Activated gamma-delta T cell (primary cell): ENCODE measurements around the gene MIF.
"Not testable (repeated sequence)": the region's sequence is repeated elsewhere in the genome, so short reads cannot be mapped to it uniquely, and the experiment has no call there.

Experiments used
- DNase-seq: peaks from one replicate; lab custom pipeline; 2025; lab: John Stamatoyannopoulos, UW
- total RNA-seq, 2 donors: gene quantifications; one replicate each; lab custom pipeline; 2026; lab: John Stamatoyannopoulos, UW

MIF gene
- 6.4 to 6.5 reads per million in 2 donors for total RNA-seq

DNA sequence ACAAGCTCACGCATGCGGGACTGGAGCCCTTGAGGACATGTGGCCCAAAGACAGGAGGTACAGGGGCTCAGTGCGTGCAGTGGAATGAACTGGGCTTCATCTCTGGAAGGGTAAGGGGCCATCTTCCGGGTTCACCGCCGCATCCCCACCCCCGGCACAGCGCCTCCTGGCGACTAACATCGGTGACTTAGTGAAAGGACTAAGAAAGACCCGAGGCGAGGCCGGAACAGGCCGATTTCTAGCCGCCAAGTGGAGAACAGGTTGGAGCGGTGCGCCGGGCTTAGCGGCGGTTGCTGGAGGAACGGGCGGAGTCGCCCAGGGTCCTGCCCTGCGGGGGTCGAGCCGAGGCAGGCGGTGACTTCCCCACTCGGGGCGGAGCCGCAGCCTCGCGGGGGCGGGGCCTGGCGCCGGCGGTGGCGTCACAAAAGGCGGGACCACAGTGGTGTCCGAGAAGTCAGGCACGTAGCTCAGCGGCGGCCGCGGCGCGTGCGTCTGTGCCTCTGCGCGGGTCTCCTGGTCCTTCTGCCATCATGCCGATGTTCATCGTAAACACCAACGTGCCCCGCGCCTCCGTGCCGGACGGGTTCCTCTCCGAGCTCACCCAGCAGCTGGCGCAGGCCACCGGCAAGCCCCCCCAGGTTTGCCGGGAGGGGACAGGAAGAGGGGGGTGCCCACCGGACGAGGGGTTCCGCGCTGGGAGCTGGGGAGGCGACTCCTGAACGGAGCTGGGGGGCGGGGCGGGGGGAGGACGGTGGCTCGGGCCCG is at the start of gene MIF:
TSS of gene MIF (plus strand) at position 439 of the 765 bp plus-strand sequence. CDS start at position 531, 92 bp downstream.
- DNase-seq, result peak; percentile 93

DNA sequence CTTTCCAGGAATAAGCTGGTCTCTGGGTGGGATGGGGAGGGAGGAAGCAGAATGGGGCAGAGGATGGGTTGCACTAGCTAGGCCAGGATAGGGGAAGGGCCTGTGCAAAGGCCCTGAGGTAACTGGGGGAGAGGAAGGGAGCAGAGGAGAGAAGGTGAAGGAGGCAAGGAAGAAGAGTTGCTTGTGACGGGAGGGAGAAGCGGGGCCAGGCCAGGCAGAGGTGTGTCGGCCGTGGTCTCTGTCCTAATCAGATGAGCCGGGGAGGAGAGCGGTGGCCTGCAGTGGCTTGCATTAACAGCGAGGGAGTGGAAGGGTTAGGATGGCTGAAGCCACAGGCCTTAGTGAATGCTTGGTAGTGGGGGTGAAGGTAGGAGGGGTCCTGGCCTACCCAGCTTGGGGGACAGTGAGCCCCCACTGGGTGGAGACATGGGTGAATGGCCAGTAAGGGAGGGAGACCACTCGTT is 49.4 kb upstream of the MIF start:
- DNase-seq, result no peak

DNA sequence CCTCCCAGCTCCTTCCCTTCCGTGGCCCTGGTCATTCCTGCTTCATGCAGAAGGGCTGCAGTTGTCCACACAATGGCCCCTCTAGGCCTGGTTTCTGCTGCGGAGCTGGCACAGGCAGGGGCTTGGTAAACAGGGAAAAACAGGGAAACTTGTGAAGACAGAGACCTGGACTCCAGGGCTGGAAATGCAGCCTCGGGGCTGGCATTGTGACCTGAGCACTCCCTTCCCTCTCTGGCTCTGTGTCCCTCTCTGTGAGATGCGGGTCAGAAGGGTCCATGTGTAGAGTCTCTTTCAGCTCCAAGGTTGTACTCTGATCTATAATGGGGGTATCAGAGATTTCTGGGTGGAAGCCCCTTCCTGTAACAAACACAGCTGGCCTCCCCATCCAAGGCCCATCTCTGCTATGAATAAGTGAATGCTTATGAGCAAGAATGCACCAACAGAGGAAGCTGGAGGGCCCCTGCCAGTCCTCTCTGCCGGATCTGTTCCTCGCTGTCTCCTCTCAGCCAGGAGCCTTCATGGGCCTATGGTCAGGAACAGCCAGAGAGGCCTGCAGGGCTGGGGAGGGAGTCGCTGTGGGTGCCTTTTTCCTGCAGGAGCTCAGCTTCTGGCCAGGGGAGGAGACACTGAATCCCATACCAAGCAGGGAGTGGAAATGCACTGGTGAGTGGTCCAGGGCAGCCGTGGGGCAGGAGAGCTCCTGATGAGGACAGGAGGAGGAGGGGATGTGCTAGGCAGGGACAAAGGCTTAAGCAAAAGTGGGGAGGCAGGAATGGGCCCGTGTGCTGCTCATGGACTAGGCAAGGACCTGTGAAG is 48.7 kb upstream of the MIF start:
- no peak for DNase-seq

DNA sequence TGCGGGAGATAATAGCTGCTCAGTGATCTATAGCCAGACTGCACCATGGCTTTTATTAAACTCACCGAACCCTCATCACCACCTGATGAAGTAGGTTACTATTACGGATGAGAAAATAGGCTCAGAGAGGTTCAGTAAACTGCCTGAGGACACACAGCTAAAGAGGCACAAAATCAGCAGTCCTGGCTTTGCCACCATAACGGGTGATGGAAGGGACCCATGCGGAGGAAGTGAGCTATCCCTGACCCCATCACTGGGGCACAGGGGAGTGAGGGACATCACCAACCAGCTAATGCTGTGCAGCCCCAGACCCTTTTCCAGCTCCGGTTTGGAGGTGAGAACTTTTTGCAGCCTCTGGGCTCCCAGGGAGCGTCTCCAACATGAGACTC is 48.1 kb upstream of the MIF start:
- no peak for DNase-seq

DNA sequence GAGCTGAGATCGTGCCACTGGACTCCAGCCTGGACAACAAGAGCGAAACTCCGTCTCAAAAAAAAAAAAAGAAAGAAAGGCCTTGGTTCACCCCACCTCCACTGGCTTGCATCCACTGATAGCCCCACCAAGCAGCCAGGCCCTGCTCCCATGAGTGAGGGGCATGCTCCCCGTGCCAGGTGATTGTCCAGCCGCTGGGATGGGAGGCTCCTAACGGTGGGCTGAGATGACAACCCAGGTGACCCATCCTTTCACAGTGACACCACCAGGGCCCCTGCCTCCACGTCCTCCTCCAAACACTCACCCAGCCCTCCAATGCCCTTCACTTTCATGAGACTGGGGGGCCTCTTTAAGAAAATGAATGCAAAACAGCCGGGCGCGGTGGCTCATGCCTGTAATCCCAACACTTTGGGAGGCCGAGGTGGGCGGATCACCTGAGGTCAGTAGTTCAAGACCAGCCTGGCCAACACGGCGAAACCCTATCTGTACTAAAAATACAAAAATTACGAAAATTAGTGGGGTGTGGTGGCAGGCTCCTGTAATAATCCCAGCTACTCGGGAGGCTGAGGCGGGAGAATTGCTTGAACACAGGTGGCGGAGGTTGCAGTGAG is 46.8 kb upstream of the MIF start:
- no peak for DNase-seq

DNA sequence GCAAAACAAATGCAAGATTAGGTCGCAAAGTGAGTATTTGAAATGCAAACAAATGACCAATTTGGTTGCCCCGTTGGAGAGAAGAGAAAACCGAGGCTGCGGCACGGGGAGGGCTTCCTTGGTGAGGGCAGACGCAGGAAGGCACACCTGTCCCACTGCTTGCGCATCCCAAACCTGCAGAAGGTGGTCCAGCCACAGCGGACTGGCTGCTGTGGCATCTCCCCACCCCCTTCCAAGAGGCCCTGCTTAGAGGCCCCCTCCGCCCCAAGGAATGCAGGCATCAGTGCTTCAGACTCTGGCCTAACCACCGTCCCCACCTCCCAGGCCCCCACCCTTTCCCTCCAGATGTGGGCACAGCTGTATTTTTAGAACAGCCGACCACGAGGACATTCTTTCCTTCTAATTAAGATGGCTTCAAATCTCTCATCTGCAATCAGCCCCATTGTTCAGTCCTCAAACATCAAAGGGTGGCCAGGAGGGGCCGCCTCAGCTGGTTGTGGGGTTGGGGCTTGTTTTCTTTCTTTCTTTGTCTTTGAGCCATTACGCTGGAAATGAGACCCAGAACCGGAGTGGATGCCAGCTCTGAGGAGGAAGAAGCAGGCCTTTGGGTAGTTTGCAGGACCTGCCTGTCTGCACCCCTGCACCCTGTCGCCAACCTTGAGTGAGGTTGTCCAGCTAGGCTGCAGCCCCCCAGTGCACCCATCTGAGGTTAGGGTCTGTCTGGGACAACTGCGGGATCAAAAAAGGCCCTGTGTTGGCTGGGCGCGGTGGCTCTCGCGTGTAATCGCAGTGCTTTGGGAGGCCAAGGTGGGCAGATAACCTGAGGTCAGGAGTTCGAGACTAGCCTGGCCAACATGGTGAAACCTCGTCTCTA is 46.0 kb upstream of the MIF start:
- DNase-seq, result no peak

DNA sequence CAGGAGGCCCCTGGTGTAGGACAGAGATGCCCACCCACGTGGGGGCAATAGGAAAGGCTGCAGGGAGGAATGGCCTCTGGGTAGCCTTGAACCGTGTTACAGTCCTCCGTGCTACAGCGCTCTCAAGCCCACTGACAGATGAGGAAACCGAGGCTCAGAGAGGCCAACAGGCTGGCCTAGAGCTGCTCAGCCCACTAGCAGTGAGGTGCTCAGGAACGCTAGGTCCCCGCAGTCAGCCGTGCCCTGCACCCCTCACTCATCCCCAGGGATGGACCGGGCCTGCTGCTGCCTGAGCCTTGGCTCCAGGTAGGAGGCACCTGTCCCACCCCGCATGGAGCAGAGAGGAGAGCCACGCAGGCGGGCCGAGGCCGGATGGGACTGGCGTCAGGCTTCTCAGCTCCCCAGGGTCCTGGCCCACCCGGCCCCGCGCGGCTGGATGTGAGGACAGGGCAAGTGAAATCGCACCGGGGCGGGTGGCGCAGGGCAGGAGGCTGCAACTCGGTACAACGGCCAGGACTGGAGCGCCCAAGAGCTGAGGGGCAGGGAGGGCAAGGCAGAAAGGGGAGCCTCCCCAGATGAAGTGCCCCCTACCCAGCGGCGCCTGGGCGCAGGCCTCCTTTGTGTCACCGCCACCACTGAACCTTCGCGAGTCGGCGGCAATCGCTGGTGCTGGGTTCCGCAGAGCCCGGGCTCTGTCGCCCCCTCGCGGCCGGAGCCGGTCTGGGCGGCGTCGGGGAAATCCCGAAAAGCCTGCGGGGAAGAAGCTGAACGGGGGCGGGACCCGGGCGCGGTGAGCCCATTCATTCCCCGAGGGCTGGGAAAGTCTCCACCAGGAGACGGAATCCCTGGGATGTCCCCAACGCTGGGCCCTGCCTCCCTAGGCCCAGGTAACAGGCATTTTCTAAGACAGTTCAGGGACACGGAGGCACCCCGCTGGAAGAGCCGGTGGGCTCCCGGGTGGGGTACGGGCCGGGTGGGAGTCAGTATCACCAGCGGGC is 44.9 kb upstream of the MIF start:
- DNase-seq, result peak; percentile 68

DNA sequence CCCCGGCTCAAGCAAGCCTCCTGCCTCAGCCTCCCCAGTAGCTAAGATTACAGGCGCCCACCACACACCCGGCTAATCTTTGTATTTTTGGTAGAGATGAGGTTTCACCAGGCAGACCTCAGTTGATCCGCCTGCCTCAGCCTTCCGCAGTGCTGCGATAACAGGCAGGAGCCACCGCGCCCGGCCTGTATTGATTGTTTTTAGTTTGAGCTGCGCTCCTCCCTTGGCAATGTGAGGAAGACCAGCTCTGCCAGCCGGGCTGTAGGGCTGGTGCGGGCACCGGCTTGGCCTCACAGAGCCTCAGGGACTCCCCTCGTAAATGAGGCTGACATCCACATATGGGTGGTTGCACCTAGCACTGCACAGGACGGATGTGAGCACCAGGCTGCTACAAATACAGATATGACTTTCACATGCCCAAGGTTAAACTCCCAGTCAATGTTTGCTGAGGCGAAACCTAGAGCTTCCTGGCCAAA is 44.0 kb upstream of the MIF start:
- DNase-seq, result no peak

DNA sequence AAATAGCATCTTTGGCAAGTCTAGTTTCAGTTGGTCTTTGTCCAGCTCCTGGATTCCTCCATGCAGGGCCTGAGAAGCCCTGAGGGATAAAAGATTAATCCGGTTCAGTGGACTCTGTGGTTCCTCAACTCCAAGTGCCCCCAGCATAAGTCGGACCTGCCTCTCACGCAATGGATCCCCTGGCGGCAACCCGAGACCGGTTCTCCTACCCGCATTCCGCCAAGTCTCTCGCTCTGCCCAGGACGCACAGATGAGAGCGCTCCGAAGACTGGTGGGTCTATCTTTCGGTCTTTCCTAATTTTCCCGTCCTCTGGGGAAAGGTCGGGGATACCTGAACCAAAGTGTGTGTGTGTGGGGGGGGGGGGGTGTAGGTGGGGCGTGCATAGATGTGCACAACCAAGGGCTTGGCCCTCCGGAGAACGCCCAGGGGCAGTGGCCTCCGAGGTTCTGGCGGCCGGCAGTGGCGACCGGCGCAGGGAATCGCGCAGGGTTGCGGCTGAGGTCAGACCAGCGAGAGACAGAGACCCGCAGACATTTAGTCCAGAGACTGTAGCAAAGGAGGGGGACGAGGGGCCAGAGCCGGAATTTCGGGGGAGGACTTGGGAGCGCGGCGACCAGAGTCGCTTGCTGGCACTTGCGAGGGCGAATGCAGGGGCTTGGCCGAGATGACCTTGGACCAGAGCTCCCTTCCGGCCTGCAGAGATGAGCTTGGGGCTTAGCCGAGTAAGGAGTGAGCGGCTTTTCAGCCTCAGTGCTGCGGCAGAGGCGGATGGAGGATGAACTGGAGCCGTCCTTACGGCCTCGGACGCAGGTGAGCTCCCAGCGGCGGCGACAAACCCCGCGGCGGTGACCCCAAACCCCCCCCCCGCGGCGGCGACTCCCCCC is 37.2 kb upstream of the MIF start:
- DNase-seq, result no peak

DNA sequence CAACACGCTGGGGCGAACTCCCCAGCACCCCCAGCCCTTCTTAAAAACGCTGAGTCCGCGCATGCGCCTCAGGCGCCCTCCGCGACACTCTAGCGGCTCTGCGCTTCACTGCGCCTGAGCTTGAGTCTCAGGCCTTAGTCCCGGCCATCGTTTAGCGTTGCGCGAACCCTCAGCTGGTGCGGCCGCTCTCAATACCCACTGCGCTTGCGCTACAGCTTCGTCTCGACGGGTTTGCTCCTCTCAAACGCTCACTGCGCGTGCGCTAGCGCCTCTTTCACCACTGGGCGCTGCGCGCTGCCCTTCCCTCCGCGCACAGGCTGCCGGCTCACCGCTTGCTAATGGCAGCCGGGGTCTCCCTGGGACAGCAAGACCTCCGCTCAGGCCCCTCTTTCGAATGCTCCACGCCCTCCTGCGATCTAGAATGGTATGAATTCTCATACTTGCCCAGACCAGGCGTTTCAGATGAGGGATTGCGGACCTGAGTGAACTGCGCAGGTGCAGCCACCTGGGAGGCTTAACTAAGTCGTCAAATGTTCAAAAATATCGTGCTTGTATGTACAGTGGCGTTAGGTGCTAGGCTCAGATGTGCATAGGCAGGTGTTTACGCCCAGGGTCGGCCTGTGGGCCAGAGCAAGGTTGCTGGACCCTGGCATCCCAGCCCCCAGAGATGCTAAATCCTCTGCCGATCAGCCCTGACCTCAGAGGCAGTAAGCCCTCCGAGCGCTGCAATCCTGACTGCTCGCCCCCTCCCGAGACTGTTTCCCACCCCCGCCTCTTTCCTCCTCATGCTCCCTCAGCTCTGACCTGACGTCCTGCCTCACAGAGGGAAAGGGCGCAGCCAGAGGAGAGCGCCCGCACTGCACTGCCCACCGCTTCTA is 36.3 kb upstream of the MIF start, which contains the start of gene SLC2A11:
TSS of gene SLC2A11 (plus strand) at position 270 of the 878 bp plus-strand sequence. CDS start at position 395, 125 bp downstream.
- DNase-seq, result peak; percentile 82

DNA sequence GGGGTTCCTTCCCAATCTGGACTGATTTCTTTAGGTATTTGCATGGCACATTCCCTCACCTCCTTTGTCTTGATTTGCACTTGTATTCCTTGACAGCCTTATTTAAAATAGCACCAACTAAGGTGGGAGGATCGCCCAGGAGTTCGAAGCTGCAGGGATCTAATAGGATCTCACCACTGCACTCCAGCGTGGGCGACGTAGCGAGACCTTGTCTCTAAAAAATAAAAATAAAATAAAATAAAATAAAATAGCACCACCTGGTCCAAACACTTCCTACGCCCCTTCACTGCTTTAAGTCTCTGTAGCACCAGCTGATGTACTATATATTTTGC is 35.7 kb upstream of the MIF start:
- no peak for DNase-seq

DNA sequence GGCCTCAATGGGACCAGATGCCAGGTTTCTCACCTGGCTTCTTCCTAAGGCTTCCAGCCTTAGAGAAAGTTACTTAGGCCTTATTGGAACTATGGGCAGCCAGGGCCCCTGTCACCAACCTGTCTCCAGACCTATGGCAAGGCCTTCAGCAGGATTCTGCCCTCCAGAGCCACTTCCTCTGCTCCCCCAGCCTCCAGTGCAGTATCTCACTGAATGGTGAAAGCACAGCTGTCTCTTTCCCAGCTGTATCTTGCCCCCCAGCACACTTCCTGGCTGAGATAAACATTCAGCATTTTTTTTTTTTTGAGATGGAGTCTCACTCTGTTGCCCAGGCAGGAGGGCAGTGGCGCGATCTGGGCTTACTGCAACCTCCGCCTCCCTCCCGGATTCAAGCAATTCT is 35.0 kb upstream of the MIF start:
- DNase-seq, result no peak

DNA sequence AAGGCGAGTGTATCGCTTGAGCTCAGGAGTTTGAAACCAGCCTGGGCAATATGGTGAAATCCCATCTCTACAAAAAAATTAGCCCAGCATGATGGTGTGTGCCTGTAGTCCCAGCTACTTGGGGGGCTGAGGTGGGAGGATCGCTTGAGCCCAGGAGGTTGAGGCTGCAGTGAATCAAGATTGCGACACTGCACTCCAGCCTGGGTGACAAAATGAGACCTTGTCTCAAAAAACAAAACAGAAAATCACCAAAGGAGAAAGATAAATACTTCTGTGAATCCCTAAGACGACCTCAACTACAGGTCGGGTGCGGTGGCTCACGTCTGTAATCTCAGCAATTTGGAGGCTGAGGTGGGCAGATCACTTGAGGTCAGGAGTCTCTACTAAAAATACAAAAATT is 34.0 kb upstream of the MIF start:
- DNase-seq, result not testable (repeated sequence)

DNA sequence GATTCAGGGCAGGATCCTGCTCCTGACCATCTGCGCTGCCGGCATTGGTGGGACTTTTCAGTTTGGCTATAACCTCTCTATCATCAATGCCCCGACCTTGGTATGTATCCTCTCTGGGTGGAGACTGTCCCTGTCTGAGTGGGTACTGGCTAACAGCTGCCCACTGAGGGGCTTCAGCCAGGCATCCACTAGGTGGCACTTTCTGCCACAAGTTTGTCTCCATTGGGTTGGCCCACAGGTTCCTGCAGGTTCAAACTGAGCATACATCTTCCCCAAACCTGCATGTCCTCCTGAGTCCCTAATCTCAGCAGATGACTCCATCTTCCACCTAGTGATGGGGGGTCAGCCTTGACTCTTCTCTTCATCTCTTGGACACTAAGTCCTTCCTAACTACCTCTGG is 32.1 kb upstream of the MIF start:
- no peak for DNase-seq

DNA sequence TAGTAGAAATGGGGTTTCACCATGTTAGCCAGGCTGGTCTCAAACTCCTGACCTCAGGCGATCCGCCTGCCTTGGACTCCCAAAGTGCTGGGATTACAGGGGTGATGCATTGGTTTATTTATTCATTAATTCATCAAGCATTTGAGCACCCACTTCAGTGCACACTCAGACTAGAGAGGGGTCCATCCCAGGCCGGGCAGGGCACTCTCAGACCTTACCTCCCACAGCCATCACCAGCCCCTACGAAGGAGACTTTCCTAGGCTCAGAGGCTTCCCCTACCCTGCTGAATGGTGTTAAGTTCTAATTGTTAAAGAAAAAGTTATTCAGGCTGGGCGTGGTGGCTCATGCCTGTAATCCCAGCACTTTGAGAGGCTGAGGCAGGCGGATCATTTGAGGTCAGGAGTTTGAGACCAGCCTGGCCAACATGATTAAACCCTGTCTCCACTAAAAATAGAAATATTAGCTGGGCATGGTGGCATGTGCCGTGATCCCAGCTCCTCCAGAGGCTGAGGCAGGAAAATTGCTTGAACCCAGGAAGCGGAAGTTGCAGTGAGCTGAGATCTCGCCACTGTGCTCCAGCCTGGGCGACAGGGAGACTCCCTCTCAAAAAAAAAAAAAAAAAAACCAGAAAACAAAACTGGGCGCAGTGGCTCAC is 29.6 kb upstream of the MIF start:
- not testable (repeated sequence) for DNase-seq

DNA sequence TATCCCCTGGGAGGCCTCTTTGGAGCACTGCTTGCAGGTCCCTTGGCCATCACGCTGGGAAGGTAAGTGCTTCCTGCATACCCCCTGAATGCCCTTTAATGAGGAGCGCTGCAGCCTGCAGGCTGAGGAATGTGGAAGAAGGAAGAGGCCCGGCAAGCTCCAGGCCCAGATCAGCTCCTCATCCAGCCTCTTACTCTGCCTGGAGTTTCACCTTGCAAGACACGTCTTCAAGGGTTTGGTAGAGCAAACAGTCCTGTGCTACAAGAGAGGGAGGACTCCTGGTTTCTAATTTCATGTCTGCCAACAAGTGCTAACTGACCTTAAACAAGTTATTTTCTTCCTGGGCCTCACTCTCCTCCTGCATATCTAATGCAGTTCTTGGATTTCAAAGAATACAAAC is 25.6 kb upstream of the MIF start:
- DNase-seq, result no peak

DNA sequence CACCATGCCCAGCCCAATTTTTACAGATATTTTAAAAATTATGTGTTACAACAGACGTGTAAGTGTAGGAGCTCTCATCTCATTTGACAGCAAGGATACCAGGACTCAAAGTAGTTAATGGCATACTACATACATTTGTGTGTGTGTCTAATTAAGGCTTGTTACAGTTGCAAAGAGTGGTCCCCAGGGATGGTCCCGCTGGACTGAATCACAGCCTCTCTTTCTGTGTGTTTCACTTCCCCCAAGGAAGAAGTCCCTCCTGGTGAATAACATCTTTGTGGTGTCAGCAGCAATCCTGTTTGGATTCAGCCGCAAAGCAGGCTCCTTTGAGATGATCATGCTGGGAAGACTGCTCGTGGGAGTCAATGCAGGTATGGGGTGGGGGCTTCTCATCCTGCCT is 19.3 kb upstream of the MIF start:
- no peak for DNase-seq

DNA sequence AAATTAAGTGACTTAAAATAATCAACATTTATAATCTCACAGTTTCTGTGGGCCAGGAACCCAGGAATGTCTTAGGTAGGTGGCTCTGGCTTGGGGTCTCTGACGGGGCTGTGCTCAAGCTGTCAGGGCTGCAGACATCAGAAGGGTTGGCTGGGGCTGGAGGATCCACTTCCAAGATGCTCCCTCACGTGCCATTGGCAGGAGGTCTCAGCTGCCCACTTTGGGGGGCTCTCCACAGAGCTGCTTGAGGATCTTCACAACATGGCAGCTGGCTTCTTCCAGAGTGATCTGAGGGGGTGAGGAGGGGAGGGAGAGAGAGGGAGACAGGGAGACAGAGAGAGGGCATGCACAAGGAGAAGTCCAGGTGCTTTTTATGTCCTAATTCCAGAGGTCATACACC is 18.4 kb upstream of the MIF start:
- DNase-seq, result no peak
